Measurements from ENCODE around the gene APBA2. TPM values are rescaled to one million over a fixed set of nuclear protein-coding genes. Genes with fewer than 3 reads are reported as not detected.

APBA2 gene
- total and polyA plus RNA-seq, 7 donors = 0.06 to 0.36 (median 0.08) TPM; not detected in 2

DNA sequence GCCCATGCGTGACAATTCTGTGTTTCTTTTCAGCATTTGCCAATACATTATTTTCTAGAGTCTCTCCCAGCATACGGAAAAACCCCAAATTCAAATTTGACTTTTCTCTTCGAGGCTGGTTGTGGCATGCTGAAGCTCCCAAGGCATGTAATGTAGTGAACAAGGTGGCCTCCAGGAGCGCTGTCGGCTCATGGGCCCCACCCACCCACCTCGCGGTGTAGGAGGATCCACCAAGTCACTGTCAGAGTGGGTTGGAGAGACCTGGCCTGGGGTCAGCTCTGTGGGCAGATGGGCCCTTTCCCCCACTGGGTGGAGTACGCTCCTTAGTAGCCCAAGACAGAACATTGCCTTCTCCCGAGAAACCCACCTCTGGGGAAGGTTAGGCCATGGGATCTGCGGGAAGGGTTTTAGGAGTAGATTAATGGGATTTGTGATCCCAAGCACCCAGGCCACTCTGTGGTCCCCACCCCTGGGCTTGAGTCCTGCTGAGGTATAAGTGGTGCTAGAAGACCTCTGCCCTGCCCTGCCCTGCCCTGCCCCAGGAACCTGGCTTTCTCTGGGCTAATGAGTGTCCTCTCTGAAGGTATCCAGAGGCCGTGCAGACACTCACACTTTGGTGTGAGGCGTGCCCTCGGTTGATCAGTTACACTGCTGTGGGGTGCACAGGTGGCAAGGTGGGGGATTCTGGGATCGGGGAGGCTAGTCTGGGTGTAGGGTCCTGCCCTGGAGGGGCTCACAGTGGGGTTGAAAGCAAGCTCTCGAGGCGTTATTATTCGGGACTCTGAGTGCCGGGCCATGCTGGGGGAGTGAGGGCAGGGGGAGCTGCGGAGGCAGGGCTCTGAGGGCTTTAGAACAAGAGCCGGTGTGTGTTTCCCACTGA lies 97.9 kb downstream of the APBA2 start:
- TF ChIP-seq, protein P1, sequence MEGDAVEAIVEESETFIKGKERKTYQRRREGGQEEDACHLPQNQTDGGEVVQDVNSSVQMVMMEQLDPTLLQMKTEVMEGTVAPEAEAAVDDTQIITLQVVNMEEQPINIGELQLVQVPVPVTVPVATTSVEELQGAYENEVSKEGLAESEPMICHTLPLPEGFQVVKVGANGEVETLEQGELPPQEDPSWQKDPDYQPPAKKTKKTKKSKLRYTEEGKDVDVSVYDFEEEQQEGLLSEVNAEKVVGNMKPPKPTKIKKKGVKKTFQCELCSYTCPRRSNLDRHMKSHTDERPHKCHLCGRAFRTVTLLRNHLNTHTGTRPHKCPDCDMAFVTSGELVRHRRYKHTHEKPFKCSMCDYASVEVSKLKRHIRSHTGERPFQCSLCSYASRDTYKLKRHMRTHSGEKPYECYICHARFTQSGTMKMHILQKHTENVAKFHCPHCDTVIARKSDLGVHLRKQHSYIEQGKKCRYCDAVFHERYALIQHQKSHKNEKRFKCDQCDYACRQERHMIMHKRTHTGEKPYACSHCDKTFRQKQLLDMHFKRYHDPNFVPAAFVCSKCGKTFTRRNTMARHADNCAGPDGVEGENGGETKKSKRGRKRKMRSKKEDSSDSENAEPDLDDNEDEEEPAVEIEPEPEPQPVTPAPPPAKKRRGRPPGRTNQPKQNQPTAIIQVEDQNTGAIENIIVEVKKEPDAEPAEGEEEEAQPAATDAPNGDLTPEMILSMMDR (IDR thresholded peaks at IDR 0.05) = no peak
- 86 to 89% (median 87%) methylated on average over 20 of the region's 20 CpGs for WGBS, 3 donors
- H3K4me3 ChIP-seq = no peak overlapping the region
- DNase-seq = no peak
- no peak for ATAC-seq
- no peaks in the 10 kb centered on the region for H3K4me1 ChIP-seq
- no peaks in the 10 kb centered on the region for H3K36me3 ChIP-seq (ENCODE audit: insufficient read depth in 1 of 2, low read depth in 1 of 2)
- H3K9me3 ChIP-seq = no peaks in the 10 kb centered on the region
- H3K27me3 ChIP-seq (ENCODE audit: insufficient read depth in 3 of 3, low read length in 2 of 3) = no peaks in the 10 kb centered on the region
- intact Hi-C loops (cut with DNase I) = no loop called here
- H3K27ac ChIP-seq = no peak overlapping the region

DNA sequence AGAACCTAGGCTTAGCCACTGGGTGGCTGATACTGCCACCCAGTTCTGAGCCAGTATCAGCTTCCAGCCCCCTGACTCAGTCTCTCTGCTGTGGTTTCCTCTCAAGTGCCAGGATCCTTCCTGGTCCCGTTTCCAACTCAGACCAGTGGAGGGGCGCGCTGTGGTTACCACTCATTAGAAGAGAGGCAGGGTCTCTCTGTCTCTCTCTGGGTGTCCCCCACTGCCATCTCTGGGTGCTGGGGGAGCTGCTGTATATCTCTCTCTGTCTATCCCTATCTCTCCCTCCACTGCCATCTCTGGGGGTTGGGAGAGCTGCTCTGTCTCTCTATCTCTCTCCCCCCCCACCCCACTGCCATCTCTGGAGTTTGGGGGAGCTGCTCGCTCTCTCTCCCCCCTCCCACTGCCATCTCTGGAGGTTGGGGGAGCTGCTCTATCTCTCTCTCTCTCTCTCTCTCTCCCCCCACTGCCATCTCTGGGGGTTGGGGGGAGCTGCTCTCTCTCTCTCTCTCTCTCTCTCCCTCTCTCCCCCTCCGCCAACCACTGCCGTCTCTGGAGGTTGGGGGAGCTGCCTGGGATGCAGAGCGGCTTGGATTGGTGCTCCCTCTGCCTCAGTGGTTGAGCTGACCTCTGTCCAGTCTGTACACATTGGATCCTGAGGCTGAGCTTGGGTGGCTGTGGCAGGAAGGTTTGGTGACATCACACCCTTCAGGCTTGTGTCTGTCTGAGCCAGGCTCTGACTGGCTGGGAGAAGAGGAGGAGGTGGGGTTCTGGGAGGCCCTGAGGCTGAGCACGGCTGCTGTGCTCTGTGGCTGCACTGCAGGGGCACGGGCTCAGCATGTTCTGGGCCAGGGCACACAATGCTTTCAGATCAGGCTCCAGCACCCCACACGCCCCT lies 98.9 kb downstream of the APBA2 start:
- ATAC-seq (no peak), DNase-seq (no peak)
- Histone ChIP-seq H3K4me1 (no peaks in the 10 kb centered on the region), H3K27me3 (ENCODE audit: insufficient read depth in 3 of 3, low read length in 2 of 3) (peaks cover 0 to 2% (median 0%) of the 10 kb centered on the region in 3 donors), H3K36me3 (ENCODE audit: insufficient read depth in 1 of 2, low read depth in 1 of 2) (no peaks in the 10 kb centered on the region), H3K9me3 (no peaks in the 10 kb centered on the region), H3K27ac (no peak overlapping the region), H3K4me3 (no peak overlapping the region)
- intact Hi-C loops (cut with DNase I) = no loop called here
- WGBS, 3 donors = 52 to 56% (median 54%) methylated on average over 9 to 10 of the region's 10 CpGs
- TF ChIP-seq, protein P1 (IDR thresholded peaks at IDR 0.05) = no peak

DNA sequence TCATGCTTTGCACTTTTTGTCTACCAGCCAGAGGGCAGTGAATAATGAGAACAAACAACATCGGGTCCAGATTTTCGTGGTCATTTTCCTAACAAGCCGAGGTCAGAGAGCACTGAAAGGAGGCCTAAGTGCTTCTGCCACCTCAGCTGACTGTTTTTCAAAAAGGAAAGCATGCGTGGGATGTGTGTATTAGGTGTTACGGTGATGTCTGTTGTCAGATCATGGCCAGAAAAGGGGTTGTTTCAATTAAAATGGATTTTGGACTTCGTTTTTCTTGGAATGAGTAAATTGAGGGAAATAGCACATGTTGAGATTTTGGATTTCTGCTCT lies 99.5 kb downstream of the APBA2 start:
- Histone ChIP-seq H3K4me3 (no peak overlapping the region), H3K4me1 (no peaks in the 10 kb centered on the region), H3K9me3 (no peaks in the 10 kb centered on the region), H3K36me3 (ENCODE audit: insufficient read depth in 1 of 2, low read depth in 1 of 2) (no peaks in the 10 kb centered on the region), H3K27me3 (ENCODE audit: insufficient read depth in 3 of 3, low read length in 2 of 3) (peaks cover 0 to 2% (median 0%) of the 10 kb centered on the region in 3 donors), H3K27ac (no peak overlapping the region)
- intact Hi-C loops (cut with DNase I) = no loop called here
- ATAC-seq (no peak), DNase-seq (no peak)
- TF ChIP-seq, protein P1 (IDR thresholded peaks at IDR 0.05) = no peak
- 29 to 45% (median 32%) methylated on average over 6 of the region's 6 CpGs for WGBS, 3 donors

- intact Hi-C loops (cut with DNase I) = no loop called here
- Histone ChIP-seq H3K4me3 (no peak overlapping the region), H3K36me3 (ENCODE audit: insufficient read depth in 1 of 2, low read depth in 1 of 2) (no peaks in the 10 kb centered on the region), H3K9me3 (no peaks in the 10 kb centered on the region), H3K27me3 (ENCODE audit: insufficient read depth in 3 of 3, low read length in 2 of 3) (peaks cover 0 to 2% (median 0%) of the 10 kb centered on the region in 3 donors), H3K4me1 (no peaks in the 10 kb centered on the region), H3K27ac (no peak overlapping the region)
- no peak for DNase-seq
- TF ChIP-seq, protein P1 (IDR thresholded peaks at IDR 0.05) = no peak
- ATAC-seq = no peak
- WGBS, 3 donors = 74 to 75% (median 75%) methylated on average over 8 of the region's 8 CpGs
These were observed 99.9 kb downstream of the APBA2 start for GRCh38 chr15:28985691-28986090.

Measured in psoas muscle (tissue), 8 donors.